GM23338 (cell line): ENCODE results near the gene RNF2.

Source experiments
- CREB1 ChIP-seq: fragments of 250-450 bp; sonication (Bioruptor Pico); IDR thresholded peaks from 2 replicates; pipeline ENCODE4 v1.5.0; 2020; ENCODE audit warnings: low read depth, mild to moderate bottlenecking, moderate library complexity
- CTCF ChIP-seq, 2 experiments: fragments of 200-600 bp in 1 of 2; sonication (generic) in 1 of 2; conservative IDR thresholded peaks; 2 replicates each; pipeline versions ENCODE4 v1.5.1 to v1.6.1; 2016 to 2017; ENCODE audit warnings: antibody characterized with exemption in 2 of 2, low read depth in 2 of 2, mild to moderate bottlenecking in 2 of 2, moderate library complexity in 1 of 2
- ETS1 ChIP-seq: IDR thresholded peaks from 2 replicates; pipeline ENCODE4 v1.6.1; 2016; ENCODE audit warnings: antibody characterized with exemption
- EZH2 ChIP-seq: fragments of 200-600 bp; sonication (generic); IDR thresholded peaks from one replicate; pipeline ENCODE4 v1.8.0; 2017; ENCODE audit warnings: antibody characterized with exemption, mild to moderate bottlenecking, low read depth; ENCODE audit not compliant: unreplicated experiment
- EZH2phosphoT487 ChIP-seq: fragments of 200-600 bp; sonication (generic); IDR thresholded peaks from one replicate; pipeline ENCODE4 v1.8.1; 2018; ENCODE audit warnings: antibody characterized with exemption; ENCODE audit not compliant: unreplicated experiment
- JUNB ChIP-seq: IDR thresholded peaks from one replicate; pipeline ENCODE4 v1.6.1; 2016; ENCODE audit warnings: antibody characterized with exemption; ENCODE audit not compliant: unreplicated experiment
- NANOG ChIP-seq: IDR thresholded peaks from 2 replicates; pipeline ENCODE4 v1.6.1; 2016; ENCODE audit warnings: antibody characterized with exemption, borderline replicate concordance
- POLR2AphosphoS5 ChIP-seq: IDR thresholded peaks from 2 replicates; pipeline ENCODE4 v1.6.1; 2016; ENCODE audit warnings: antibody characterized with exemption, low read depth
- REST ChIP-seq: IDR thresholded peaks from one replicate; pipeline ENCODE4 v1.6.1; 2018; ENCODE audit warnings: antibody characterized with exemption; ENCODE audit not compliant: unreplicated experiment
- STAT1 ChIP-seq: IDR thresholded peaks from one replicate; pipeline ENCODE4 v1.6.1; 2016; ENCODE audit warnings: antibody characterized with exemption; ENCODE audit not compliant: unreplicated experiment
- ZNF114 ChIP-seq: fragments of 250-450 bp; sonication (Bioruptor Pico); IDR thresholded peaks from 2 replicates; pipeline ENCODE4 v1.5.0; 2020; ENCODE audit warnings: mild to moderate bottlenecking, moderate library complexity
- TF ChIP-seq, protein P1 (sequence below): fragments of 250-450 bp; sonication (Bioruptor Pico); IDR thresholded peaks from 2 replicates; pipeline ENCODE4 v1.5.0; 2020; ENCODE audit warnings: mild to moderate bottlenecking, moderate library complexity

GRCh38 chr1:185073725-185074124 is 28.4 kb downstream of the RNF2 start:
- TF ChIP-seq CTCF (conservative IDR thresholded peaks at IDR 0.05; ENCODE audit: low read depth in 2 of 2), result no peak
- TF ChIP-seq EZH2phosphoT487, result no peak
- TF ChIP-seq JUNB, result no peak
- no peak for TF ChIP-seq POLR2AphosphoS5
- no peak for TF ChIP-seq EZH2
- no peak for TF ChIP-seq CREB1 (CRISPR knock-in tag)
- no peak for TF ChIP-seq ETS1
- TF ChIP-seq, protein P1, sequence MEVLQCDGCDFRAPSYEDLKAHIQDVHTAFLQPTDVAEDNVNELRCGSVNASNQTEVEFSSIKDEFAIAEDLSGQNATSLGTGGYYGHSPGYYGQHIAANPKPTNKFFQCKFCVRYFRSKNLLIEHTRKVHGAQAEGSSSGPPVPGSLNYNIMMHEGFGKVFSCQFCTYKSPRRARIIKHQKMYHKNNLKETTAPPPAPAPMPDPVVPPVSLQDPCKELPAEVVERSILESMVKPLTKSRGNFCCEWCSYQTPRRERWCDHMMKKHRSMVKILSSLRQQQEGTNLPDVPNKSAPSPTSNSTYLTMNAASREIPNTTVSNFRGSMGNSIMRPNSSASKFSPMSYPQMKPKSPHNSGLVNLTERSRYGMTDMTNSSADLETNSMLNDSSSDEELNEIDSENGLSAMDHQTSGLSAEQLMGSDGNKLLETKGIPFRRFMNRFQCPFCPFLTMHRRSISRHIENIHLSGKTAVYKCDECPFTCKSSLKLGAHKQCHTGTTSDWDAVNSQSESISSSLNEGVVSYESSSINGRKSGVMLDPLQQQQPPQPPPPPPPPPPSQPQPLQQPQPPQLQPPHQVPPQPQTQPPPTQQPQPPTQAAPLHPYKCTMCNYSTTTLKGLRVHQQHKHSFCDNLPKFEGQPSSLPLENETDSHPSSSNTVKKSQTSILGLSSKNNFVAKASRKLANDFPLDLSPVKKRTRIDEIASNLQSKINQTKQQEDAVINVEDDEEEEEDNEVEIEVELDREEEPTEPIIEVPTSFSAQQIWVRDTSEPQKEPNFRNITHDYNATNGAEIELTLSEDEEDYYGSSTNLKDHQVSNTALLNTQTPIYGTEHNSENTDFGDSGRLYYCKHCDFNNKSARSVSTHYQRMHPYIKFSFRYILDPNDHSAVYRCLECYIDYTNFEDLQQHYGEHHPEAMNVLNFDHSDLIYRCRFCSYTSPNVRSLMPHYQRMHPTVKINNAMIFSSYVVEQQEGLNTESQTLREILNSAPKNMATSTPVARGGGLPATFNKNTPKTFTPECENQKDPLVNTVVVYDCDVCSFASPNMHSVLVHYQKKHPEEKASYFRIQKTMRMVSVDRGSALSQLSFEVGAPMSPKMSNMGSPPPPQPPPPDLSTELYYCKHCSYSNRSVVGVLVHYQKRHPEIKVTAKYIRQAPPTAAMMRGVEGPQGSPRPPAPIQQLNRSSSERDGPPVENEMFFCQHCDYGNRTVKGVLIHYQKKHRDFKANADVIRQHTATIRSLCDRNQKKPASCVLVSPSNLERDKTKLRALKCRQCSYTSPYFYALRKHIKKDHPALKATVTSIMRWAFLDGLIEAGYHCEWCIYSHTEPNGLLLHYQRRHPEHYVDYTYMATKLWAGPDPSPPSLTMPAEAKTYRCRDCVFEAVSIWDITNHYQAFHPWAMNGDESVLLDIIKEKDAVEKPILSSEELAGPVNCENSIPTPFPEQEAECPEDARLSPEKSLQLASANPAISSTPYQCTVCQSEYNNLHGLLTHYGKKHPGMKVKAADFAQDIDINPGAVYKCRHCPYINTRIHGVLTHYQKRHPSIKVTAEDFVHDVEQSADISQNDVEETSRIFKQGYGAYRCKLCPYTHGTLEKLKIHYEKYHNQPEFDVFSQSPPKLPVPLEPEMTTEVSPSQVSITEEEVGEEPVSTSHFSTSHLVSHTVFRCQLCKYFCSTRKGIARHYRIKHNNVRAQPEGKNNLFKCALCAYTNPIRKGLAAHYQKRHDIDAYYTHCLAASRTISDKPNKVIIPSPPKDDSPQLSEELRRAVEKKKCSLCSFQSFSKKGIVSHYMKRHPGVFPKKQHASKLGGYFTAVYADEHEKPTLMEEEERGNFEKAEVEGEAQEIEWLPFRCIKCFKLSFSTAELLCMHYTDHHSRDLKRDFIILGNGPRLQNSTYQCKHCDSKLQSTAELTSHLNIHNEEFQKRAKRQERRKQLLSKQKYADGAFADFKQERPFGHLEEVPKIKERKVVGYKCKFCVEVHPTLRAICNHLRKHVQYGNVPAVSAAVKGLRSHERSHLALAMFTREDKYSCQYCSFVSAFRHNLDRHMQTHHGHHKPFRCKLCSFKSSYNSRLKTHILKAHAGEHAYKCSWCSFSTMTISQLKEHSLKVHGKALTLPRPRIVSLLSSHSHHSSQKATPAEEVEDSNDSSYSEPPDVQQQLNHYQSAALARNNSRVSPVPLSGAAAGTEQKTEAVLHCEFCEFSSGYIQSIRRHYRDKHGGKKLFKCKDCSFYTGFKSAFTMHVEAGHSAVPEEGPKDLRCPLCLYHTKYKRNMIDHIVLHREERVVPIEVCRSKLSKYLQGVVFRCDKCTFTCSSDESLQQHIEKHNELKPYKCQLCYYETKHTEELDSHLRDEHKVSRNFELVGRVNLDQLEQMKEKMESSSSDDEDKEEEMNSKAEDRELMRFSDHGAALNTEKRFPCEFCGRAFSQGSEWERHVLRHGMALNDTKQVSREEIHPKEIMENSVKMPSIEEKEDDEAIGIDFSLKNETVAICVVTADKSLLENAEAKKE (CRISPR knock-in tag), result no peak
- no peak for TF ChIP-seq STAT1
- TF ChIP-seq ZNF114 (CRISPR knock-in tag), result no peak
- no peak for TF ChIP-seq REST
- no peak for TF ChIP-seq NANOG
